Measurements from ENCODE around the gene HKDC1.

HKDC1 gene

DNA sequence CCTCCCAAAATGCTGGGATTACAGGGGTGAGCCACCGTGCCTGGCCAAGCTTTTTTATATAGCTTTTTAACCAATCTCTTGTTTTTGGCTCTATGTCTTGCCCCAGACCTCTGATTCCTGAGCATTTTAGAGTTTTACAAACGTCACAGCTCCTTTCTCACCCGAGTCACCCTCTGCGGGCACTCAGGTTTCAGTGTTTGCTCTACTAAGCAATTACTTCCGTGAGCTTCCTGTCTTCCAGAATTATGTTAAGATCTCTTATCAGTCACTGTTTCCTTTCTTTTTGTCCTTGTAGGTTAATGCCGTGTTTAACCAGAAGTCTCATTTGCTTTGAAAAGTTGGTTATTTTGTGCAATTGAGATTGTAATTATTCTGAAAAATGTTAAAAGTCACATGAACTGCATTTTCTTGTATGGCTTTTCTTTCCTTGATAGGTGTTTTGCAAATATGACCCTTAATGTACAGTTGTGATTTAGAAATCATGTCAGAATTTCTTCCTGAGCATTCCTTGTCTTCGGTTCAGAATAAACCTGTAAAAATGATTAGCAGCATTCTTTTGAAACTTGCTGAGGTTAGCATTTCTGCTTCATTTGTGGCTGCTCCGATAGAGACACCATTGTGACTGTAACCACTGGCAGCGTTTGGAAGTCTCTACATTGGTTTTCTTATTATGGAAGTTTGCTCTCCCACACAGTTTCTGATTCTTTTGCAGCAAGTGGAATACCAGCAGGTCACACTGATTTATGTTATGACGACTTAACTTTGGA lies 4.5 kb upstream of the HKDC1 start:
- DNase-seq (ENCODE audit: low read depth, low spot score), result no peak

GRCh38 chr10:69216577-69217118 lies 3.5 kb upstream of the HKDC1 start:
- DNase-seq (ENCODE audit: low read depth, low spot score), result no peak

- no peak for DNase-seq (ENCODE audit: low read depth, low spot score)
Measured at GRCh38 chr10:69217119-69217754, 2.9 kb upstream of the HKDC1 start.

DNA sequence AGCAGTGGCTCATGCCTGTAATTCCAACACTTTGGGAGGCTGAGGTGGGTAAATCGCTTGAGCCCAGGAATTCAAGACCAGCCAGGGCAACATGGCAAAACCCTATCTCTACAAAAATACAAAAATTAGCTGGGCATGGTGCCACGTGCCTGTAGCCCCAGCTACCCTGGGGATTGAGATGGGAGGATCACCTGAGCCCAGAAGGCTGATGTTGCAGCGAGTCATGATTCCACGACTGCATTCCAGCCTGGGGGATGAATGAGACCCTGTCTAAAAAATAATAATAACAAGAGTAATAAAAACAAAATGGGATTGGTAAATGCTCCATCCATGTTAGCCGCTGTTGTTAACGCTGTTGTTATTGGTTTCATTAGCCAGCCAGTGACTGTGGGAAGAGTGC lies 1.3 kb upstream of the HKDC1 start:
- no peak for DNase-seq (ENCODE audit: low read depth, low spot score)

- no peak for DNase-seq (ENCODE audit: low read depth, low spot score)
Measured at GRCh38 chr10:69220507-69220906, 375 bp downstream of the HKDC1 start.

DNA sequence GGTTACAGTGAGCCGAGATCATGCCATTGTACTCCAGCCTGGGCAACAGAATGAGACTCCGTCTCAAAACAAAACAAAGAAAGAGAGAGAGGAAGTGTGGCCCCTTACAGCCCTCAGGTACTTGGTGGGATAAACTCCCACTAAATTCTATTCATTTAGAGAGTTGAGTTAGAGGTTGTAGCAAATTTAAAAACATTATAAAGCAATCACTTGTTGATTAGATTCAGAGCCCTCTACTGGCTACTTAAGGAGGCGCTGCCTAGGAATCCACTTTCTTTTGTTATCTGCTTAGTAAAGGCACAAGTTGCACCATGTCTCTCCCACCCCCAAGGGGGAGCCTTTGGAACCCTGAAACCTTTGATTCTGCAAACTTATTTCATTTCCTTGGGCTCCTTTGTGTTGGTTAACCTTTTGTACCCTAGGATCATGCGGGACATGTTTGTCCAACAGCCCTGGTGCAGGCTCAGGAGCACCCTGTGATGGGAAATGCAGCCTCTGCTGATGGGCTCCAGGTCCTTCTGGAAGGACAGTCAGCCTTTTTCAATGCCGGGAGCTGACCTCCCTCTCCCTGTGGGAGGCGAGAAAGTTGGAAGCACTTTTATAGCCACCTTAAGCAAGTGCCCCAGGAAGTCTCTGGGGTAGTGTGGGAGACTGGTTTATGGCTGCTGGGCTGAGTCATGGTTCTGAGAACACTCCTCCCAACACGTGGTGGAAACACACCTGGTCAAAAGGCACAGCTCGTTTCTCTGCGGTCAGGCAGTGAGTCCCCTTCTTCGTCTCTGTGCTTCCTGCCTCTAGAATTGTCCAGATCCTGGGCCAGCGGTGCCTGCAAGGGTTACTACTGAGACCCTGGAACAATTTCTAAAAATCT lies 2.3 kb downstream of the HKDC1 start:
- DNase-seq (ENCODE audit: low read depth, low spot score), result peak; percentile 54

- DNase-seq (ENCODE audit: low read depth, low spot score), result no peak
Measured at GRCh38 chr10:69223028-69223342, 2.9 kb downstream of the HKDC1 start.

- DNase-seq (ENCODE audit: low read depth, low spot score), result no peak
Measured at GRCh38 chr10:69224862-69225657, 4.9 kb downstream of the HKDC1 start.

GRCh38 chr10:69225681-69226080 lies 5.5 kb downstream of the HKDC1 start:
- DNase-seq (ENCODE audit: low read depth, low spot score), result no peak

GRCh38 chr10:69226919-69227450 lies 6.9 kb downstream of the HKDC1 start:
- DNase-seq (ENCODE audit: low read depth, low spot score), result no peak

GRCh38 chr10:69228151-69228550 lies 8.0 kb downstream of the HKDC1 start:
- DNase-seq (ENCODE audit: low read depth, low spot score), result no peak

- no peak for DNase-seq (ENCODE audit: low read depth, low spot score)
Measured at GRCh38 chr10:69229616-69229916, 9.4 kb downstream of the HKDC1 start.

DNA sequence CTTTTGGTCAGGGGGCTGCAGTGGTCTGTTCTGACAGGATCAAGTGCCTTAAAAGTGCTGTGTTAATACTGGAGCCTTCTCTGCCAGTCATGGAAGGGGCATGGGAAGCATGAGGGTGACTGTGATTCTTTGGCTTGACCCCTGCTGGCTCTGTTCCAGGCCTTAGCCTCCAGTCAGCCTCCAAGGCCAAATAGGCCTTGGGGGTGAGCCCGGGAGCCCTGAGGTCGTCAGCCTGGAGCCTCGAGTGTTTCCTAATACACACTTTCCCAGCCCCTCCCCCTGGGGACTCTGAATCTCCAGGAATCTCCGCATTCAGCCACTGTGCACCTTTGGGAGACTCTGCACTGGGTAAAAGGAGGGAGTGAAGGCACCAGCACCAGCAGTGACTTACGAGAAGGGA lies 10.0 kb downstream of the HKDC1 start:
- no peak for DNase-seq (ENCODE audit: low read depth, low spot score)

DNA sequence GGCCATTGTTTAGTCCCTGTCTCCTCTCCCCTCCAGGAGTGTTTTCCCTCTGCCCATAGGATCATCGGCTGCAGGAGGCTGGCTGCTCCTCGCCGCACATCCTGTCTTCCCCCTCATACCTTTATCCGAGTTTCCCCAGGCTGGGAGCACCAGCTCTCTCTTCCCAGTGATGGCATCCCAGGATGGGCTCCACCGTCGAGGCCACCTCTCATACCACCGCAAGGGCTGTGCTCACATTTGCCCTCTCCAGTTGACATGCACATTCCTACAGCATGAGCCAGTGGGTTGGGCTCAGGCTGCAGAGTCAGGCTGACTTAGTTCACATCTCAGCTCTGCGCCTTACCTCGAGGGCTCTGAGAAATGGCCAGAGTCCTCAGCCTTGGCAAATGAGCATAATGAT lies 12.1 kb downstream of the HKDC1 start:
- no peak for DNase-seq (ENCODE audit: low read depth, low spot score)

DNA sequence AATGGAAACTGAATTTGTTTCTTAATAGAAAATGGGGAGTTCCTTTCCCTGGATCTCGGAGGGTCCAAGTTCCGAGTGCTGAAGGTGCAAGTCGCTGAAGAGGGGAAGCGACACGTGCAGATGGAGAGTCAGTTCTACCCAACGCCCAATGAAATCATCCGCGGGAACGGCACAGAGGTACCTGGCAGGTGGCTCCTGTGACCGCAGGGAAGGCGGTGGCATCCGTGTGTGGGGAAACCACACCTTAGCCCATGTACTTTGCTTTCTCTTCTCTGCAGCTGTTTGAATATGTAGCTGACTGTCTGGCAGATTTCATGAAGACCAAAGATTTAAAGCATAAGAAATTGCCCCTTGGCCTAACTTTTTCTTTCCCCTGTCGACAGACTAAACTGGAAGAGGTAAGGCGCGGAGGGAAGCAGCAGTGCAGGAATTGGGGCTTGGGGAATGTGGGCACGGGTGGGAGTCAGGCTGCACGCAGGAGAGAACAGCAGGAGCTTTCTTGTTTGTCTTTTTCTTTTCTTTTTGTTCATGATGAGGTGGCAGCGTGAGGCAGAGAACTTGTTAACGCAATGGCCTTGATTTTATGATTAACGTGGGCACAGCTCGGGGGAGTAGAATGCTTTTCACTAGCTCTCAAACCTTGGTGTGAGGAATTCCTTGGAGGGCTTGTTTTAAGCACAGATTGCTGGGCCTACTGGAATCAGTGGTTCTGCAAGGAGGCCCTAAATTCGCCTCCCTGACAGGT lies 12.8 kb downstream of the HKDC1 start:
- no peak for DNase-seq (ENCODE audit: low read depth, low spot score)

GRCh38 chr10:69234447-69234846 lies 14.3 kb downstream of the HKDC1 start:
- no peak for DNase-seq (ENCODE audit: low read depth, low spot score)

GRCh38 chr10:69237528-69238159 lies 17.5 kb downstream of the HKDC1 start:
- DNase-seq (ENCODE audit: low read depth, low spot score), result peak; percentile 42

DNA sequence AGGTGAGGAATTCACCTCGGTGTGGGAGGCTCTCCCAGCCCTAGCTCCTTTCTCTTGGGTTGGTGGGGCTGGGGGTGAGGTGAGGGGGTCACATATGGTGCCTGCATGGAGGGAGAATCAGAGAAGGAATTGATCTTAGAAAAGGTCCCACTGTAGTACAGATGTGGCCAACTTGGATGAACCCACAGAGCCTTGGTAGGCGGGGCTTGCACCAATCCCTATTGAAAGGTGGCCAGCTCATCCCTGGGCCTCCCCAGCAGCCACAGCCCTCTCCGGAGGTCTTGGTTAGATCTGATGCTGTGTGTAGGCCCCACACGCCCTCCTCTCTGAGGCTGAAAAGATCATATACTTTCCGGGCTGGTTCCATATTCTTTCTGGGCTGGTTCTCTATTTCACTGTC lies 19.0 kb downstream of the HKDC1 start:
- DNase-seq (ENCODE audit: low read depth, low spot score), result no peak

- no peak for DNase-seq (ENCODE audit: low read depth, low spot score)
Measured at GRCh38 chr10:69239816-69240434, 19.8 kb downstream of the HKDC1 start.

- no peak for DNase-seq (ENCODE audit: low read depth, low spot score)
Measured at GRCh38 chr10:69240455-69240854, 20.3 kb downstream of the HKDC1 start.
